ENCODE measurements around the gene UBXN4. TPM values are rescaled to one million over a fixed set of nuclear protein-coding genes. Genes with fewer than 3 reads are reported as not detected.
A peak's percentile ranks its signal among the peaks of the same experiment; 100 is the strongest.
"Not testable (repeated sequence)": the region's sequence is repeated elsewhere in the genome, so short reads cannot be mapped to it uniquely, and the experiment has no call there.

UBXN4 gene
- total and polyA plus RNA-seq, 2 donors (not counting 1 experiment from before 2014, with no cell fraction given) = 78.8 to 108 TPM

DNA sequence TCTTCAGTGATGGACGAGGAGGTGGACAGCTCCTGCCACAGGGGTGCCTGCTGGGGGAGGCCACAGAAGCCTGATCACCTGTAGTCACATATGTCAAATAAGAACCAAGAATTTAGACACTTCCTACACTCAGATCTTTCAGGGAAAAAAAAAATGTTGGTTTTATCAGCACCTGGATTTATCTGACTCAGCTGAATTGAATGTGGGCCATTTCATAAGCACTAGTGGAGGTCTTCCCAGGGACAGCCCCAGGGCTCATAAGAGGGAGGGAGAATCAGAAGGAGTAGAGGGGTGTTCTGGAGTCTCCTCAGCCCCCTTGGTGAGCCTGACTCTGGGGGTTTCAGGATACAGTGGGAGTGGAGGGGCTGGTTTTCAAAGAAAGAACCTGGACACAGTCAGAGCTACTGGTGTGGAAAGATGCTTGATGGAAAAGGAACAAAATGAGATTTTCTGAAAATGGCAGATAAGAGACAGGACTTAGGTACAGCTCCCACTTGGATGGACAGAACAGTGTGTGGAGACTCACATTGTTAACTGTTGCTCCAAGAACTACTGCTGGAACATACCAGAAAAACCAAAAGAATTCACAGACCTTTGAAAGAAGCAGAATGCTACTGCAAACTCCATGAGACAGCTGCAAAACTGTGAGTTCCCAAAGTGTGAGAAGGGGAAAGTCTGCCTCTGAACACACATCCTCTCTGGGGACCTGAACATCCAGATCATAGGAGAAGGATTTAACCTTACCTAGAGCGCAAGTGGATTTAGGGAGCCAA is 49.9 kb downstream of the UBXN4 start:
- Histone ChIP-seq H3K4me1 (ENCODE audit: control insufficient read depth, extremely low read depth, insufficient read depth, low read length) (peaks cover 5% of the 10 kb centered on the region), H3K27me3 (ENCODE audit: control insufficient read depth, insufficient read depth, low read length) (no peaks in the 10 kb centered on the region), H3K27ac (ENCODE audit: insufficient read depth, low read length) (no peak overlapping the region), H3K79me2 (ENCODE audit: control insufficient read depth, insufficient read depth, low read length) (no peaks in the 10 kb centered on the region), H3K9me3 (ENCODE audit: control insufficient read depth, insufficient read depth, low read depth, low read length) (no peaks in the 10 kb centered on the region), H4K20me1 (ENCODE audit: control insufficient read depth, extremely low read depth, insufficient read depth, low read length) (no peaks in the 10 kb centered on the region), H3K9ac (ENCODE audit: insufficient read depth, low read length) (no peak overlapping the region), H3K36me3 (ENCODE audit: control insufficient read depth, insufficient read depth, low read length) (peaks cover 2% of the 10 kb centered on the region), H3K4me3 (replicated peaks in 1 of 4; ENCODE audit: control extremely low read depth in 1 of 4, insufficient read depth in 1 of 4, low read depth in 3 of 4, low read length in 4 of 4) (no peak overlapping the region), H3K4me2 (ENCODE audit: extremely low read depth, insufficient read depth, low read length) (no peak overlapping the region), H2AFZ (ENCODE audit: low read length) (no peak overlapping the region)
- DNase-seq (ENCODE audit: low read depth in 2 of 2) = peak; percentile 10 to 71
- no peak for TF ChIP-seq EZH2 (IDR thresholded peaks at IDR 0.05; ENCODE audit: low read length, missing control alignments)

DNA sequence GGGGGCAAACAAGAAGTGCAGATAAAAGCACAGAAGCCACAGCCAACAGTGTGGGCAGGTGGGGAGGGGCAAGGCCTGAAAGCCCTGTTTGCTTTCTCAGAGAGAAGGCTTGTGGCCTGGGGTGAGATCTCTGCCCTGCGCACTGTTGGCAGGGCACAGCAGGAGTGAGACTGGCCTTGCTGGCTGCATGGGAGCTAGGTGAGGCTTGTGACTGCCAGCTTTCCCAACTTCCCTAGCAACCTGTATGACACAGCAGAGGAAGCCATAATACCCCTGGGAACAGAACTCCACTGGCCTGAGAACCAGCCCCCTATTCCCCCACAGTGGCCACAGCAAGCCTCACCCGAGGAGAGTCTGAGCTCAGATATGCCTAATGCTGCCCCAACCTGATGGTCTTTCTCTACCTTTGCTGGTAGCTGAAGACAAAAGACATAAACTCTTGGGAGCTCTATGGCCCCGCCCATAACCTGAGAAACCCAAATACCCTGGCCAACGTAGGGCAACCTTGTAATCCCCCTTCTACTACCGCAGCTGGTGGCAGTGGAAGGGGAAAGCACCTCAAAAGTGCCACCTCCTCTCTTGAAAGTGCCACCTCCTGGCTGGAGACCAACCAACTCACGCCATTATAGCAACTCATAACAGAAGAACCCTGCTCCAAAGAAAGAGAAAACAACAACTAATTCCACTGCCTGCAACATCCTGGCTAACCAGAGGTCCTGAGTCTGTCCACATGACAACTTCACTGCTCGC is 50.9 kb downstream of the UBXN4 start:
- Histone ChIP-seq H3K36me3 (ENCODE audit: control insufficient read depth, insufficient read depth, low read length) (peaks cover 2% of the 10 kb centered on the region), H3K4me3 (replicated peaks in 1 of 4; ENCODE audit: control extremely low read depth in 1 of 4, insufficient read depth in 1 of 4, low read depth in 3 of 4, low read length in 4 of 4) (no peak overlapping the region), H3K9me3 (ENCODE audit: control insufficient read depth, insufficient read depth, low read depth, low read length) (no peaks in the 10 kb centered on the region), H2AFZ (ENCODE audit: low read length) (no peak overlapping the region), H3K4me1 (ENCODE audit: control insufficient read depth, extremely low read depth, insufficient read depth, low read length) (no peaks in the 10 kb centered on the region), H3K79me2 (ENCODE audit: control insufficient read depth, insufficient read depth, low read length) (no peaks in the 10 kb centered on the region), H3K4me2 (ENCODE audit: extremely low read depth, insufficient read depth, low read length) (no peak overlapping the region), H4K20me1 (ENCODE audit: control insufficient read depth, extremely low read depth, insufficient read depth, low read length) (no peaks in the 10 kb centered on the region), H3K27ac (ENCODE audit: insufficient read depth, low read length) (no peak overlapping the region), H3K9ac (ENCODE audit: insufficient read depth, low read length) (no peak overlapping the region), H3K27me3 (ENCODE audit: control insufficient read depth, insufficient read depth, low read length) (no peaks in the 10 kb centered on the region)
- DNase-seq (ENCODE audit: low read depth in 2 of 2) = no peak
- TF ChIP-seq EZH2 (IDR thresholded peaks at IDR 0.05; ENCODE audit: low read length, missing control alignments) = no peak
- TF ChIP-seq CTCF (conservative IDR thresholded peaks at IDR 0.05 in 1 of 2, IDR thresholded peaks at IDR 0.05 in 1 of 2; ENCODE audit: low read depth in 1 of 2, low read length in 2 of 2) = no peak

DNA sequence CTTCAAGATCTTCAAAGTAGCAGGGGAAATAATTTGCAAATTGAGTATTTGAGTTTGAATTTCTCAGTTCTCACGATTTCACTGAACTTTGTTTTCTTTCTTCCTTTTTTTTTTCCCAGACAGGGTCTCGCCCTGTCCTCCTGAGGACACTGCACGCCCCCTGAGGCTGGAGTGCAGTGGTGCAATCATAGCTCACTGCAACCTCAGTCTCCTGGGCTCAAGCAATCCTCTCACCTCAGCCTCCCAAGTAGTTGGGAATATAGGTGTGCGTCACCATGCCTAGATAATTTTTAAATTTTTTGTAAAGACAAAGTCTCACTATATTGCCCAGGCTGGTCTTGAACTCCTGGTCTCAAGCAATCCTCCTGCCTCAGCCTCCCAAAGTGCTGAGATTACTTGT is 54.0 kb downstream of the UBXN4 start:
- H3K9me3 ChIP-seq (ENCODE audit: control insufficient read depth, insufficient read depth, low read depth, low read length); H3K27me3 ChIP-seq (ENCODE audit: control insufficient read depth, insufficient read depth, low read length); H3K9ac ChIP-seq (ENCODE audit: insufficient read depth, low read length); H3K27ac ChIP-seq (ENCODE audit: insufficient read depth, low read length); DNase-seq (ENCODE audit: low read depth in 2 of 2); H2AFZ ChIP-seq (ENCODE audit: low read length); H3K4me3 ChIP-seq (replicated peaks in 1 of 4; ENCODE audit: control extremely low read depth in 1 of 4, insufficient read depth in 1 of 4, low read depth in 3 of 4, low read length in 4 of 4); H3K4me1 ChIP-seq (ENCODE audit: control insufficient read depth, extremely low read depth, insufficient read depth, low read length); H3K79me2 ChIP-seq (ENCODE audit: control insufficient read depth, insufficient read depth, low read length); H3K4me2 ChIP-seq (ENCODE audit: extremely low read depth, insufficient read depth, low read length); H3K36me3 ChIP-seq (ENCODE audit: control insufficient read depth, insufficient read depth, low read length); H4K20me1 ChIP-seq (ENCODE audit: control insufficient read depth, extremely low read depth, insufficient read depth, low read length): not testable (repeated sequence)

DNA sequence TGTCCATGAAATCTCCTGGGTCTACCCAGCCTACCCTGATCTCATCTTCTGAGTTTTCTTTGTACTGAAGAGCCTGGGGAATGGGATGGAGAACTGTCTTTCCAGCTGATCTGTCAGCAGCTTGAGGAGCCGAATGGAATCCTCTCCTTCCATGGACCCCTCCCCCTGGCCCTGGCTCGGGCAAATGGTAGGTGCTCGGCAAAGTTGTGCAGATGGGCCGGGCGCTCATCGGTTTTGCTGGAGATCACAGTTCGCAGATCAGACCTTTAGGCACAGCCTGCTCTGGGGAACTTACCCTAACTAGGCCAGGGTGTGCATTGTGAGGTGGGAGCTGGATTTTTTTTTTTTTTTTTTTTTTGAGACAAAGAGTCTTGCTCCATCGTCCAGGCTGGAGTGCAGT is 55.0 kb downstream of the UBXN4 start:
- Histone ChIP-seq H2AFZ (ENCODE audit: low read length) (no peak overlapping the region), H3K4me1 (ENCODE audit: control insufficient read depth, extremely low read depth, insufficient read depth, low read length) (no peaks in the 10 kb centered on the region), H3K4me3 (replicated peaks in 1 of 4; ENCODE audit: control extremely low read depth in 1 of 4, insufficient read depth in 1 of 4, low read depth in 3 of 4, low read length in 4 of 4) (no peak overlapping the region), H3K36me3 (ENCODE audit: control insufficient read depth, insufficient read depth, low read length) (no peaks in the 10 kb centered on the region), H3K9me3 (ENCODE audit: control insufficient read depth, insufficient read depth, low read depth, low read length) (no peaks in the 10 kb centered on the region), H3K79me2 (ENCODE audit: control insufficient read depth, insufficient read depth, low read length) (no peaks in the 10 kb centered on the region), H3K4me2 (ENCODE audit: extremely low read depth, insufficient read depth, low read length) (no peak overlapping the region), H3K9ac (ENCODE audit: insufficient read depth, low read length) (no peak overlapping the region), H4K20me1 (ENCODE audit: control insufficient read depth, extremely low read depth, insufficient read depth, low read length) (no peaks in the 10 kb centered on the region), H3K27me3 (ENCODE audit: control insufficient read depth, insufficient read depth, low read length) (no peaks in the 10 kb centered on the region), H3K27ac (ENCODE audit: insufficient read depth, low read length) (no peak overlapping the region)
- TF ChIP-seq CTCF (conservative IDR thresholded peaks at IDR 0.05 in 1 of 2, IDR thresholded peaks at IDR 0.05 in 1 of 2; ENCODE audit: low read depth in 1 of 2, low read length in 2 of 2) = no peak
- TF ChIP-seq EZH2 (IDR thresholded peaks at IDR 0.05; ENCODE audit: low read length, missing control alignments) = no peak
- no peak for DNase-seq (ENCODE audit: low read depth in 2 of 2)
